Endometrial microvascular endothelial cells (primary cell): ENCODE data around the gene NAAA. TPM values are rescaled to one million over a fixed set of nuclear protein-coding genes. Genes with fewer than 3 reads are reported as not detected.
"Not testable (repeated sequence)": the region's sequence is repeated elsewhere in the genome, so short reads cannot be mapped to it uniquely, and the experiment has no call there.

ENCODE experiments used
- in situ Hi-C: cut with HindIII; loops from 2 replicates; pipeline ENCODE4 v1.10.0; 2017; ENCODE audit warnings: low sequenced_read_pairs, low pct_unique_long_range_greater_than_20kb; ENCODE audit errors: inconsistent ontology term
- total RNA-seq: library from RNA; depleted of rRNA; stranded (reverse); fragments of >200 nt; gene quantifications from one replicate; pipeline ENCODE4 v1.2.3, GENCODE V29; 2015; ENCODE audit errors: inconsistent ontology term

Gene NAAA
- 122 TPM for total RNA-seq

DNA sequence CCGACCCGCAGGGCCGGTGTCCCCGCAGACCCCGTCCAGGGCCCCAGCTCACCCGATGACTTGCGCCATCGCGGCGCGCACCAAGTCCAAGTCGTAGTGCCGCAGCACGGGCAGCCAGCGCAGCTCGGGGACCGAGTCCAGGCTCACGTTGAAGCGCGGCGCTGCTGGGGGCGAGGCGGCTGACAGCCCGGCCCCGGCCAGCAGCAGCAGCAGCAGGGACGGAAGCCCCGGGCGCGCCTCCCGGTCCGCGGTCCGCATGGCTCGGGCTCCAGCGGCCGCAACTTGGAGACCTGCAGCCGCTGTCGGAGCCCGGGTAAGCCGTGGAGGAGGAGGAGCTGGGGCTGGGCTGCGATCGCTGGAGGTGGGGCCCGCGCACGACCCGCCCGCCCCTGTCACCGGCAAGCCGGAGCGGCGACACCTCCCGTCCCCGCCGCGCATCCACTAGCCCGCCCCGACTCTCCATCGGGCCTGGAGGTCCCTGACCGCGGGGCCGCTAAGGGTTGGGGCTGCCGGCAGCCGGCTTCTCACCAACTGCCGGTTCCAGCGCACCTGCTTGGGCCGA lies at the start of gene NAAA:
Gene NAAA, minus strand, starts transcription at position 322 of the 562 bp plus-strand sequence. Its CDS starts 64 bp downstream, at position 258.
- in situ Hi-C loops: no loop called here

DNA sequence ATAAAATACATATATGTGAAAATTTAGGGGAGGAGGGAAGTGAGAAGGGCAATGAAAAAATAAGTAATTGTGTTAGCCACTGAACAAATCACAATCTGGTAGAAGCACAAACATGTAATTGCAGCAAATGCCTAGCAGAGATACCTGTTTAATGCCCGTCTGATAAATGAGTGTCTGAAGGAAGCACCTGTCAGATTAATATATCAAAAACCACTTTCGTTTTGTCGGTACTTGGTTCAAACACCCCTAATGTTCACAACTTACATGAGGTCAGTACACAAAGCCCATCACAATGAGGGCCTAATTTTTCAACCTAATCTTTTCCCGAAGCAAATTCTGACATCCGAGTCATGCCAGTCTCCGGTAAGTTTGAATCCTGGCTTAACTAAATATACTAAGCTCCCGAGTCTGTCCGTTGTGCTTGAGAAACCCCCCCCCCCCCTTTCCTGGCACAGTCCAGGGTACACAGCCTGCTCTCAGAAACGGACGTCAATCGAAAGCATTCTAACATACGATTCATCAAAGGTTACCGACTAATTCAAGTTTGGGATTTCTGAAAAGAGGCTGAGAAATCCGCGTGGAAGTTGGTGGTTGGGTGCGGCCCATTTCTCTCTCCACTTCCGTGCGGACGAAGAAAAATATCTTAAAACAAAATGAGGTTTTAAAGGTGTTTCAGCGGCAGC lies 49.2 kb upstream of the NAAA start:
- in situ Hi-C loops: no loop called here

- in situ Hi-C loops: no loop called here
Observed at GRCh38 chr4:75985116-75985515, 44.3 kb upstream of the NAAA start.

- in situ Hi-C loops: no loop called here
Observed at GRCh38 chr4:75980576-75980975, 39.8 kb upstream of the NAAA start.

DNA sequence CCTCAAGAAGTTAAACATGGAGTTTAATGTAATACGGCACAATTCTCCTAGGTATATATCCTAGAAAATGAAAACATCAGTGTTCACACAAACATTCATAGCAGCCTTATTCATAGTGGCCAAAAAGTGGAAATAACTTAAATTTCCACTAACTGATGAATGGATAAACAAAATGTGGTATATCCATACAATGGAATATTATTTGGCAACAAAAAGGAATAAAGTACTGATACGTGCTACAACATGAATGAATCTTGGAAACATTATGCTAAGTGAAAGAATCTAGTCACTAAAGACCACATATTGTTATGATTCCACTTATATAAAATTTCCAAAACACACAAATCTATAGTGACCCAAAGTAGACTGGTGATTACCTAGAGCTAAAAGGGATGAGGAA lies 35.4 kb upstream of the NAAA start:
- in situ Hi-C loops: no loop called here

DNA sequence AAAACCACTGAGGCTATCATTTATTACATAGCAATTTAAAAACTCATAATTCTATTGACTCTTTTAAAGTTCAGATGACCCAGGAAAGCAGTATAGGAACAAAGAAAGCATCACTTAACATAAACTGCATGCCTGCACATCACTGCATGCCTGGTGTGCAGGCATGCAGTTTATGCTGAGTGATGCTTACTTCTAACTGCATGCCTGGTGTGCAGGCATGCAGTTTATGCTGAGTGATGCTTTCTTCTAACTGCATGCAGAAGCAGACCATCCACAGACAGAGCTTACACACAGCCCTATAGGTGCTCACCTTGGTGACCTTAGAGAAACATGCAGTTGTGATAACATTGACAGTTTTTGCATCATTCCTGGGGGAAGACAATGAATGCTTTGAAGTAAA lies 33.0 kb upstream of the NAAA start:
- in situ Hi-C loops: no loop called here

- in situ Hi-C loops: no loop called here
Observed at GRCh38 chr4:75968084-75968483, 27.3 kb upstream of the NAAA start.

DNA sequence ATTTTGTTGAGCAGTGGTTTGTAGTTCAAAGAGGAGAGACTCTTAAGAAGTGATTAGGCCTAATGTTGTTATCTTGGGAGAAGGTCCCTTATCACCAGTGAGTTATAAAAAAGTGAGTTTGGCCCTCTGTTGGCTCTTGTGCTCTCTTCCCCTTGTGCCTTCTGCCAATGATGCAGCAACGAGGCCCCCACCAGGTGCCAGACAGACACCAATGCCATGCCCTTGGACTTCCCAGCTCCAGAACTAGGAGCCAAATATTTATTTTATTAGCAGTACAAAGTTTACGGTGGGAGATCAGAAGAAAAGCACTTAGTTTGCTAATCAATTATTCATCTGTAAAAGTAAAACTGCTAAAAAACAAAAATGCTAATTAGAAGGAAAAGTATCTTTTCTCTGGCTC lies 22.7 kb upstream of the NAAA start:
- in situ Hi-C loops: no loop called here

- in situ Hi-C loops: not testable (repeated sequence)
Observed at GRCh38 chr4:75962072-75962471, 21.3 kb upstream of the NAAA start.

DNA sequence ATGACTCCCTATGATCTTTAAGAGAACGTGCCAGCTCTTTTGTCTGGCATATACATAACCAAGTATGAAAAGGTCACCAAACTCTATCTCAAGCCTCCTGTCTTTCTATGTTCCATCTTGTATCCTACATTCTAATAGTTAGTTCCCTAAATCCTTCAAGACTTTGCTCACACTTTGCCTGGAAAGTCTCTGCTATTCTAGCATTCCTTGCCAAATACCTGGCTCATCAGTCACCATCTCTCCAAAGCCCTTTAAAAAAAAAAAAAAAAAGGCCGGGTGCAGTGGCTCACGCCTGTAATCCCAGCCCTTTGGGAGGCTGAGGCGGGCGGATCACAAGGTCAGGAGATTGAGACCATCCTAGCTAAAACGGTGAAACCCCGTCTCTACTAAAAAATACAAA lies 17.7 kb upstream of the NAAA start:
- in situ Hi-C loops: not testable (repeated sequence)

DNA sequence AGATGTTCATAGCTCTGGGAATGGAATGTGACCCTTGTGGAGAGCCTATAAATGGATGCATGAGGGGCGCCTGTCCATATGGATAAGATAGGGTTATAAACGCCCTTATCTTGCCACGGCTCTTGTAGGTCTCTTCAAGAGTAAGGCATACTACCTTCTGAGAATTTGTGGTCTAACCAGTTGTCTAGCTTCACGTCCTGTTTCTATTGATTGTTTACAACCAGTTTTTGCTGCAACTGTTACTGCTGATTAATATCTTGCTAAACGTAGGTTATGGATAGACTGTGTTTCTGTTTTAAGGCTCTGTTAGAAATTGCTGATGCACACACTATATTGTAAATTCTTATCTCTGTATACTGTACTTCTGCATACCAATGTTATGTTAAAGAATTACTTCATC lies 14.0 kb upstream of the NAAA start:
- in situ Hi-C loops: not testable (repeated sequence)

GRCh38 chr4:75953509-75953908 lies 12.7 kb upstream of the NAAA start:
- in situ Hi-C loops: no loop called here

DNA sequence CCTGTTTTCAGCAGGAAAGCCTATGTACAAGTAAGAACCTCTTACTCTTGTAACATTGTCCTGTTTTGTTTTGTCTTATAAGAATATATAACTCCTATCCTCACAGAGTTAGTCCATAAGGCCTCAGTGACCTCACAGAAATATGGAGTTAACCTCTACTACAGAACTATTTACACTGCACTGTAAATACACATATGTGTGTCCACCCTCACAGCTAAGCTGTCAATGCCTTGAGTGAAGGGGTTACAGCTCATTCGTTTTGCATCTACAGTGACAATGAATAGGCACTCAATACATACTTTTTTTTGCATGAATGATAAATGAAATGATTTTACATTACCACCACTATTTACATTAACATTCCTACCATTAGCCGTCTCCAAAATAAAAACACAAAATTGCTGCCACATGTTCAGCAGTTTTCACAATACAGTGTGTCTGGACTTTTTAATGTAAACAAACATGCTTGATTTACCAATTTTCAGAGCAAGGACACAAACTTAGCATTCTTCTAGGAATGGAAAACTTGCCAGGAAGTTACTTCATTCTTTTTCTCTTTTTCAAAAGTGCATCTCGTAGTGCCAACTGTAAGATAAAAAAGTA lies 9.5 kb upstream of the NAAA start:
- in situ Hi-C loops: no loop called here

DNA sequence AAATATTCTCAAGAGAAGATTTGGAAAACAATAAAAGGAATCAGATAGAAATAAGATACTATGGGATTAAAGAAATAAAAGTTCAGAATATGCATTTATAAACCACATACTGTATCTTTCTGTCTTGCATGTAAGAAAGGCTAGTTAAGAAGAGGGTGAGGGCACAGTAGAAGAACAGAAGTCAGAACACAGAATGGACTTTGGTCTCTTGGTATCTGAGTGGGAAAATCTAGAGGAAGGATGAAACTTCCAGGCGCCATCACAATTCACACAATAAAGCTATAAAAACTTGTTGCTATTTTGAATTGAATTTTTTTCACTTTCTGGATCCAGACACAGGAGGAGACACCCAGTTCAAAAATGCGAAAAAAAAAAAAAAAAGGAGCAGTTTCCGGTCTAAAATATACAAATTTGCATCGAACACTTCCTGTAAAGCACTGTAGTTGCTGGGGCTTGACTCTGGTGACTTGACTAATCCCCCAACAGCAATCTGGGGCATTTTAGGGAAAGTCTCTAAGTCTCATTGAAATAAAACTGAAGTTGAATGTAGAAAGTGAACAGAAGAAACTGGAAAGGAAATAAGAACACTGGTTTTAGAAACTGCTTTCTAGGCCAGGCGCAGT lies 8.1 kb upstream of the NAAA start:
- in situ Hi-C loops: no loop called here

GRCh38 chr4:75939890-75940691 lies 722 bp downstream of the NAAA start:
- in situ Hi-C loops: no loop called here

GRCh38 chr4:75935628-75936027 lies 5.2 kb downstream of the NAAA start:
- in situ Hi-C loops: no loop called here

DNA sequence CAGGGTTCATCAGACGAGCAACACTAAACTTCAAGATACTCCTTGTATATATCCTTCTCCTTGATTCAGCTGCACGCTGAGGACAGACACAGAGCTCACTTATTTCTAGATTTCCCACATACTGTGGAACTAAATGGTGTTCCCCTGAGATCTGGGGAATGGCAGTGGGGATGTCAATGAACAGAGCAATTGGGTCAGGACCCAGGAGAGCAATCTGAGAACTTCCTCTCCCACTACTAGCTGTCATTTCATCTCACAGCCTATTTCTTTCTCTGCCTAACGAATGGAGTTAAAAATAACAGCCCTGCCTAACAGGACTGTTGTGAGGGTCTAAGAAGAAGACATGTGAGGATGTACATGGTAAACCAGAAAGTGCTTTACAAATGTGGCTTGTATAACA lies 10.7 kb downstream of the NAAA start:
- in situ Hi-C loops: no loop called here

- in situ Hi-C loops: not testable (repeated sequence)
Observed at GRCh38 chr4:75924916-75925315, 15.9 kb downstream of the NAAA start.

DNA sequence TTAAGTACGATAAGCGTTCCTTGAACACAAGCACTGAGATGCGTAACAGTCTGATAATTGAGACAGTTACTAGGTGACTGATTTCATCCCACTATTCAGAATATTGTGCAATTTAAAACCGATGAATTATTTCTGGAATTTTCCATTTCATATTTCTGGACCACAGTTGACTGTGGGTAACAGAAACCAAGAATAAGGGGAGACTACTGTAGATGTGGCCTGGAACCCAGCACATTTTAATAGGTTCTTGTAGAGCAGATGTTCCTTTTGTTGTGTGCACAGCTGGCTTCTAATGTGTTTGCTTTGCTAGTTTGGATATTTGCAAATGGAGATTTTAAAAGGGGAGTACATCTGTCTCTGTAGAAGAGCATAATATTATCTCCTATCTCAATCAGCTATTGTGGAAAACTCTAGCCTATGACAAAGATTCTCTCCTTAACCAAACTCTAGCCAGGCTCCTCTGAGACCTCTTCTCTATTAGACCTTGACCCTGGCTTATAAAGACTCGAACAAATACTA lies 16.4 kb downstream of the NAAA start:
- in situ Hi-C loops: no loop called here
